CD4-positive, alpha-beta T cell treated with Interleukin-4 for 4 hours (primary cell): ENCODE measurements around the gene LPCAT2.
A peak's percentile ranks its signal among the peaks of the same experiment; 100 is the strongest.

Source experiments
- DNase-seq: peaks from one replicate; pipeline ENCODE4 v3.0.0-alpha.2; 2020

The LPCAT2 gene

GRCh38 chr16:55508941-55509931 lies at the start of gene LPCAT2:
Gene LPCAT2, plus strand, starts transcription at chr16:55509072. Its CDS starts 110 bp downstream, at chr16:55509182.
- peak; percentile 7 for DNase-seq

- no peak for DNase-seq
Observed at GRCh38 chr16:55462241-55462640, 46.6 kb upstream of the LPCAT2 start.

DNA sequence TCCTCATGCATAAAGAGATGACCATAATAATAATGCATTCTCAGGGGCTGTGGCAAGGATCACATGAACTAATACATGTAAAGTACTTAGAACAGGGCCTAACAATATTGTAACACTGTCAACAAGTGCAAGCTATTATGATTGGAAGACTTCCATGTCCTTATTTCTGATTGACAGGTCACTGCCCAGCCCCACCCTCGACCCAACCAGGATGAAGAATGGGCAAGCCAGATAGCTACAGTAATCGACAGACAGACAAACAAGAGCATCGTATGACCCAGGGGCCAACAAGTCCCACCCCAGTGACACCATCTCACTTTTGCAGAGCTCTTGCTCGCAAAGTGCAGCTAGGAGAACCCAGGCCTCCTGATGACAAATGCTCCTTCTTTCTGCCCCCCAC lies 44.5 kb upstream of the LPCAT2 start:
- no peak for DNase-seq

DNA sequence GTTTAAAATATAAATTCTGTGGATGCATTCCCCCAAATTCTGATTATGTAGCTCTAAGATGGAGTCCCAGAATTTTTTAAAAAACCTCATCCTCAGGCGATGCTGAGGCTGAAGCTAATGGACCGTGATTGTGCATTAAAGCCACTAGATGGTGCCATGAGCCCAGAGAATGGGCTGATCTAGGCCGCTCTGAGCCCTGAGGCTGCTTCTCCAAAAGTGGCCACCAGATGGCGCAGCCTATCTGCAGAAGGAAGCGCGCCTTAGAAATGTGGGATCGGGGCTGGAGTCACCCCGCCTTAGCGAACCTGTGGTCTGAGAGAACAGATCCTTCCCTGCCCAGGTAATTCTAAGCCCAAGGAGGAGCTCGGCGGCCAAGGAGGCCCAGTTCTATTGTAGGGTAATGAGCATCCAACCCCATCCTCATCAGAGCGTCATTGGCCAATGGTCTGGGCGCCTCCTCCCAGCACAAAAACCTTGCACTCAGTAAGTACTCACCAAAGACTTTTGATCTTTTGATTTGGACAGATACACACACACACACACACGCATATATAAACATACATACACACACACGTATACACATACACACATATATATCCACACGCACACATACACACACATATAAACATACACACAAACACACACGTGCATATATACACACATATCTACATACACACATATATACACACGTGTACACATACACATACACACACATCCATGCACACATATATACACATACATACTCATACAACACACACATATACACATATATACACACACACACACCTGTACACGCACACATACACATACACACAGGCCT lies 43.6 kb upstream of the LPCAT2 start:
- DNase-seq: peak; percentile 75

- DNase-seq: no peak
Observed at GRCh38 chr16:55466209-55466608, 42.7 kb upstream of the LPCAT2 start.

DNA sequence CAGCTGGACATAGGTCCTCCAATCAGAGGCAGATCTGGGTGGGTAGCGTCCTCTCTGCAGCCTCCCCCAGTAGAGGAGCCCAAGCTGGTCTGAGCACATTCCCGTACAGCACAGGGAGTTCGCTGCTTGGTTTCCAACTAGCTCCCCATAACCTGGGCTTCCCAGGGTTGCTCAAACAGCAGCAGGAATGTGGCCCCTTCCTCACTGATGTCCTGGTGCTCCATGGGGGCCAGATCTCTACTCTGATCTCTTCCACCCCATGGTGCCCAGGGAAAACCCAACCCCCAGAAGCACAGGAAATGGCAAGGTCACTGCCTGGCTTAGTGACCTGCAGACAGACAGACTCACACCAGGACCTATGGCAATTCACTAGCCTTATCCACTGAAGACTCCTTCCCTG lies 41.0 kb upstream of the LPCAT2 start:
- no peak for DNase-seq

- DNase-seq: no peak
Observed at GRCh38 chr16:55468352-55468990, 40.4 kb upstream of the LPCAT2 start.

DNA sequence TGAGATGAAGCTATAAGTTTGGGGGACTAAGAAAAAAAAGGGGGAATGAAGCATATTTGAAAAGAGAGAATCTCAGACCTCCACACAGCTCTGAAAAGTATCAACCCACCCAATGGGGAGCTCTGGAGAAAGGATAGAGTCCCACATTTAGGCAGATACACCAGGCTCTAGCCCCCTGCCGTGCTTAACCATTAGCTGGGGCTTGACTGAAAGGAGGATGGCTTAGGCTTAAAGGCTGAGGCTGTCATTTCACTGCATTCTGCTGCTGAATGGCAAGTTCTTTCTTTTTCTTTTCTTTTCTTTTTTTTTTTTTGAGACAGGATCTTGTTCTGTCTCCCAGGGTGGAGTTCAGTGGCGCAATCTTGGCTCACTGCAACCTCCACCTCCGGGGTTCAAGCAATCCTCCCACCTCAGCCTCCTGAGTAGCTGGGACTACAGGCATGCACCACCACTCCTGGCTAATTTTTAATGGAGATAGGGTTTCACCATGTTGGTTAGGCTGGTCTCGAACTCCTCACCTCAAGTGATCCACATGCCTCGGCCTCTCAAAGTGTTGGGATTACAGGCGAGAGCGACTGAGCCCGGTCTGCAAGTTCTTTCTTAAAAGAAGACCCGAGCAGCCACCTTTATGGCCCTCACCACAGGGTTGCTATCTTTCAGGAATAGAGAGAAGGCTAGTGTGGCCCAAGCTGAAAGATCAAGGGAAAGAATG lies 38.9 kb upstream of the LPCAT2 start:
- DNase-seq: no peak

DNA sequence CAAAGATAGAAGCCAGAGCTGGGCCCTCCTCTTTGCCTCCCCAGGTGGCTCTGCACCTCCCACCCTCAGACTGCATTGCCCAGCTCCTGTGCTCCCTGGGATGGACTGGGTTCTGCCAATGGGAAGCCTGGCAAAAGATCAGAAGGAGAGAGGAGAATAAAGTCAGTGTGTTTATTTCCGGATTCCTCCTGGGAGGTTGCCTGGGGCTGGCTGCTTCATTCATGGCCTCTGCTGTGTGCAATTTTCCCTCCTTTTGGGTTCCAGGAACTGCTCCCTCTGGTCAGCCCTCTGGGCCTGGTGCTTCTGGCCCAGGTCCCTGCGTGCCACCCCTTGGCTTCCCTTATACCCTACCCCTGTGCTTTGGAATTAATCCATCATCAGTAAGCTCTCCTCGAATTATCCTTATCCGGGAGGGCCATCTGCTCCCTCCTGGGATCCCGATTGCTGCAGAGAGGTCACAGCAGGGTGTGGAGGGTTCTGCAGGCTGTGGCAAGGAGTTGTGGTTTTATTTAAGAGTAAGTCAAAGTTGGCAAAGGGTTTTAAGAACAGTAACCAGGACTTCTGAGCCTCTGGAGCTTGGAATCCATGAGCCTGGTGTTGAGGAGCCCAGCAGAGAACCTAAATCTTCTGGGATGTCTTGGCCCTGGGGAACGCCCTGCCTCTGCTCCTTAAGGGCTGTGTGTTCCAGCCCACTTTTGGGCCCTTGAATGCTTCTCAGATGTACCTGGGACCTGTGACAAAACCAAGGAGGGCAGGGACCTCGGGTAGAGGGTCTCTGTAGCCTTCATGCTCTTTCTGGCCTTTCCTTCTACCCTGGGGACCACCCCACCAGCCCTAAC lies 38.1 kb upstream of the LPCAT2 start:
- no peak for DNase-seq

DNA sequence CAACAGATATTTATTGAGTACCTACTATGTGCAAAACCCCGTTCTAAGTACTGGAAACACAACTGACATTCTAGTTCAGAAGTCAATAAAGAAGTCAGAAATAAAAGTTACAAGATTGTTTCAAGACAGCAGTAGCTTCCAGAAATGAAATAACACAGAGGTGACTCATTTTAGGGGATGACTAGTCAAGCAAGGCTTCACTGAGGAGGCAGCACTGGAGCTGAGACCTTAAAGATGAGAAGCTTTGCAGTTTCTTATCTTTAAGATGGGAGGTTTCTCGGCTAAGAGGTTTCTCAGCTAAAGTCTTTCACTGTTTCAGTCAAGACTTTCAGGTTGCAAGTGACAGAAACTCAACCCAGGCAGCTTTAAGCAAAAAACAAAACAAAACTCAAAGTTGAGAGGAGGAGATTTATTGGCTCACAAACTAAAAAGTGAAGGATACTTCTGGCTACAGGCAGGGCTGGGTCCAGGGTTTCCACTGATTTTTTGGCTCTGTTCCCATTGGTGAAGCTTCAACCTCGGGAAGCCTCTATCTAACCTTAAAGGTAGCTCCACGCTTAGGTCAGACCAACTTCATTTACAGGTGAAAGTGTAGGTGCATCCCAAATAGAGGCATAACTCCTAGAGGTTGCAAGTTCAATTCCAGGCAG lies 37.3 kb upstream of the LPCAT2 start:
- DNase-seq: no peak

DNA sequence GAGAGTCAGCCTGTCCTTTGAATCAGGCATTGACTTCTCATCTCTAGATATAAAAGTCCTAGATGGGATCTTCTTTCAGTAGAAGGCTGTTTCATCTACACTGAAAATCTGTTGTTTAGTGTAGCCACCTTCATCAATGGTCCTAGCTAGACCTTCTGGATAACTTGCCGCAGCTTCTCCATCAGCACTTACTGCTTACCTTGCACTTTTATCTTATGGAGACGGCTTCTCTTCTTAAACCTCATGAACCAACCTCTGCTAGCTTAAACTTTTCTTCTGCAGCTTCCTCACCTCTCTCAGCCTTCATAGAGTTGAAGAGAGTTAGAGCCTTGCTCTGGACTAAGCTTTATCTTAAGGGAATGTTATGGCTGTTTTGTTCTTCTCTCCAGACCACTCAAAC lies 35.3 kb upstream of the LPCAT2 start:
- DNase-seq: no peak

GRCh38 chr16:55474821-55475220 lies 34.1 kb upstream of the LPCAT2 start:
- DNase-seq: no peak

DNA sequence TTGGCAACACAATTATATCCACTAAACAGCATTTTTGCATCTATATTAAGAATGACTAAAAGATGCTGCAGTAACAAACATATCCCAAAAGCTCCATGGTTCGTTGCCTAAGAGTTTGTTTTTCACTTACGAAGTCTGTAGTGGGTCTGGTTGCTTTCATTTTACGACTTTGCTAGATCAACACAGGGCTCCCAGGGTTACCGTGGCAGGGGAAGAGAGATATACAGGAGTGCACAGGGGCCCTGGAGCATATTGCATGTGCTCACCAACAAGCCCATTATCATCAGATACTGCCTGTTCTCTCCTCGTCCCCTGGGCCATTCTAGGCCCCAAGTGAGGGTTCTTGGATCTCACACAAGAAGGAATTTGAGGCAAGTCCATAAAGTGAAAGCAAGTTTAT lies 33.0 kb upstream of the LPCAT2 start:
- no peak for DNase-seq

DNA sequence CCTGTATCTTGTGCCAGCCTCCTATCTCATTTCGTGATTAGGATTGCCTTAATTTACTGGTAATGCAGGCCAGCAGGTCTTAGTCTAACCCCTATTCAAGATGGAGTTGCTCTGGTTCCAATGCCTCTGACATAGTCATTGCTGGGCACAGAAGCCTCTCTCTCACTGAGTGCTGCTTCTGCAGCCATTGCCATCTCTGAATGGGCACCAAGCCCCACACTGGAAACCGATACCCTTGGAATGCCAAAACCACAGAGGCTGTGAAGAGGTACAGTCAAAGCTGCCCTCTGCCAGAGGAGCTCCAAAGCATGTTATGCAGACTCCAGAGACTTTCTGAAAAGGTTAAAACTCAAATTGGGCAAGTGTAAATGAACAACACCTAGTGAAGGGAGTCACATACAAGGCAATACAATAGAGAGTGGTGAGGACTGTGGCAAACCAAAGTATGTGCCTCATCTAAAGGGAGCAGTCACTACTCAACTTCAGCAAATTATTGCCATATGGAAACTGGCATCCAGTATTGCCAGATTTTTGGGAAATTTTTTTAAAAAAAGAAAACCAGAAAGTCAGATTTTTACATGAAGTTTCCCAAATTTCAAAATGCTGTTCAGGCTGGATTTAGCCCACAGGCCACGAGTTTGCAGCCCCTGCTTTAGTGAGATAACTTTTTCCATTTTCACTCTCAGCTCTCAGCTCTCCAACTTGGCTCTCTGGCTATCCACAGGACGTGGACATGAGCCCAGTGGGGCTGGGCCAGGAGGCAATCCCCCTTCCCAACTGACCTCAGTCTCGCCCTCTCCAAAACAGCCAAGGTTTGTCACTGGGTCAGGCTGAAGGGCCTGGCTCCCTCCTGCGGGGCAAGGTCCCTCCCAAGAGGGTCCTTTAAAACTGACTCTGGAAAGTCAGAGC lies 32.0 kb upstream of the LPCAT2 start:
- DNase-seq: no peak

- DNase-seq: no peak
Observed at GRCh38 chr16:55477736-55478135, 31.1 kb upstream of the LPCAT2 start.

DNA sequence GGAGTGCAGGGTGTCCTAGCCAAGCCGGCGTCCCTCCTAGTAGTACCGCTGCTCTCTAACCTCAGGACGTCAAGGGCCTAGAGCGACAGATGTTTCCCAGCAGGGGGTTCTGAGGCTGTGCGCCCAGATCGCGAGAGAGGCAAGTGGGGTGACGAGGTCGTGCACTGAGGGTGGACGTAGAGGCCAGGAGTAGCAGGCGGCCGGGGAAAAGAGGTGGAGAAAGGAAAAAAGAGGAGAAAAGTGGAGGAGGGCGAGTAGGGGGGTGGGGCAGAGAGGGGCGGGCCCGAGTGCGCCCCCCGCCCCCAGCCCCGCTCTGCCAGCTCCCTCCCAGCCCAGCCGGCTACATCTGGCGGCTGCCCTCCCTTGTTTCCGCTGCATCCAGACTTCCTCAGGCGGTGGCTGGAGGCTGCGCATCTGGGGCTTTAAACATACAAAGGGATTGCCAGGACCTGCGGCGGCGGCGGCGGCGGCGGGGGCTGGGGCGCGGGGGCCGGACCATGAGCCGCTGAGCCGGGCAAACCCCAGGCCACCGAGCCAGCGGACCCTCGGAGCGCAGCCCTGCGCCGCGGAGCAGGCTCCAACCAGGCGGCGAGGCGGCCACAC lies 29.9 kb upstream of the LPCAT2 start, which contains the start of gene MMP2:
MMP2 (plus strand) TSS at position 372 of the 603 bp plus-strand sequence. CDS start 282 bp downstream, outside the sequence.
- no peak for DNase-seq

DNA sequence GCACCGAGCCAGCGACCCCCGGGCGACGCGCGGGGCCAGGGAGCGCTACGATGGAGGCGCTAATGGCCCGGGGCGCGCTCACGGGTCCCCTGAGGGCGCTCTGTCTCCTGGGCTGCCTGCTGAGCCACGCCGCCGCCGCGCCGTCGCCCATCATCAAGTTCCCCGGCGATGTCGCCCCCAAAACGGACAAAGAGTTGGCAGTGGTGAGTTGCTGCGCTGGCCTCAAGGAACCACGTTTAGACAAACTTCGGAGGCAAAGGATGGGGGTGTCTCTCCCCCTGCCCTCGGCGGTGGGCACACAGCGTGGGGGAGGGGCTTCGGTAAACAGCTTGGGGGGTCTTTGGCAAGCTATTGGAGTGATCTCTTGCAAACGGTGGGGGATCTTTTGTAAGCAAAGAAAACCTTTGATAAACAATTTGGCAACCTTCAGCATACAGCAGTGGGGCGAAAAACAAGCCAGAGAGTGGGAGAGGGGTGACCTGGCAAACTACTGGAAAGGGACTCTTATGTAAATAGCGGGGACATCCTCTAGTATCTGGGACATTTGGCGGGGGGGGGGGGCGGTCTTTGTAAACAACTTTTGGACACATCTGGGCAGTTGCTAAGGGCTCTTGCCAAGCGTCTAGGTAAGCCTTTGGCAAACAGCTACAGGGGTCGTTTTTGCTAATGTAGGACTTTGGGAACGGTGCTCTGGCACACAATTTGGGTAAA lies 29.3 kb upstream of the LPCAT2 start:
- DNase-seq: no peak

- no peak for DNase-seq
Observed at GRCh38 chr16:55480228-55480655, 28.6 kb upstream of the LPCAT2 start.

DNA sequence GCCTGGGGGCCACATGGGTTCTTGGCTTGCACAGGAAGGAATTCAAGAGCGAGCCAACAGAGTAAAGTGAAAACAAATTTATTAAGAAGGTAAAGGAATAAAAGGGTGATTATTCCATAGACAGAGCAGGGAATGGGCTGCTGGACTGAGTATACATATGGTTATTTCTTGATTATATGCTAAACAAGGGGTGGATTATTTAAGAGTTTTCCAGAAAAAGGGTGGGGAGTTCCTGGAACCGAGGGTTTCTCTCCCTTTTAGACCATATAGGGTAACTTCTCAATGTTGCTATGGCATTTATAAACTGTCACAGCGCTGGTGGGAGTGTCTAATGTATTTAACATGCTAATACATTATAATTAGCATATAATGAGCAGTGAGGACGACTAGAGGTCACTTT lies 27.8 kb upstream of the LPCAT2 start:
- DNase-seq: no peak
